ENCODE measurements around the gene MIDN.

Gene MIDN

GRCh38 chr19:1279782-1280341, 31.5 kb downstream of the MIDN start:
- no peak for DNase-seq (ENCODE audit: low read depth, low spot score)
- TF ChIP-seq CTCF (IDR thresholded peaks at IDR 0.05; ENCODE audit: insufficient read depth, low read length, missing control alignments), result peak; percentile 94
- ChIA-PET POLR2A (interaction anchor here (1.4 to 1.9 kb wide), 3 partner anchors 11 to 35 kb away, joined by 4 to 11 read pairs (median 6); partner anchors contain the start of gene CIRBP), CTCF (interaction anchor here (0.6 to 3.5 kb wide), 31 partner anchors 8 to 308 kb away, joined by 3 to 26 read pairs (median 4); partner anchors contain the start of genes CIRBP and NDUFS7)
- no peak overlapping the region for H3K4me3 ChIP-seq (ENCODE audit: low read depth, low read length)

GRCh38 chr19:1280636-1281568, 32.5 kb downstream of the MIDN start:
- ChIA-PET POLR2A (interaction anchor here (1.4 kb wide), 2 partner anchors 12 to 36 kb away, joined by 6 to 11 read pairs; partner anchors contain the start of gene CIRBP), CTCF (interaction anchor here (0.7 to 3.1 kb wide), 10 partner anchors 9 to 188 kb away, joined by 3 to 26 read pairs (median 6); no protein-coding TSS in a partner anchor)
- no peak for DNase-seq (ENCODE audit: low read depth, low spot score)
- H3K4me3 ChIP-seq (ENCODE audit: low read depth, low read length), result no peak overlapping the region
- no peak for TF ChIP-seq CTCF (IDR thresholded peaks at IDR 0.05; ENCODE audit: insufficient read depth, low read length, missing control alignments)

- H3K4me3 ChIP-seq (ENCODE audit: low read depth, low read length), result no peak overlapping the region
- ChIA-PET POLR2A (no interaction called here), CTCF (interaction anchor here (1.5 kb wide), 1 partner anchor 185 kb away, joined by 4 read pairs; no protein-coding TSS in a partner anchor)
- no peak for TF ChIP-seq CTCF (IDR thresholded peaks at IDR 0.05; ENCODE audit: insufficient read depth, low read length, missing control alignments)
- no peak for DNase-seq (ENCODE audit: low read depth, low spot score)
Measured at GRCh38 chr19:1281569-1282287, 33.3 kb downstream of the MIDN start.

GRCh38 chr19:1282588-1283206, 34.3 kb downstream of the MIDN start:
- DNase-seq (ENCODE audit: low read depth, low spot score), result no peak
- ChIA-PET CTCF (interaction anchor here (0.6 kb wide), 1 partner anchor 517 kb away, joined by 3 read pairs; no protein-coding TSS in a partner anchor), POLR2A (no interaction called here)
- no peak overlapping the region for H3K4me3 ChIP-seq (ENCODE audit: low read depth, low read length)
- TF ChIP-seq CTCF (IDR thresholded peaks at IDR 0.05; ENCODE audit: insufficient read depth, low read length, missing control alignments), result no peak

GRCh38 chr19:1283207-1283916, 35.0 kb downstream of the MIDN start:
- ChIA-PET CTCF (interaction anchor here (0.6 to 2.0 kb wide), 3 partner anchors 39 to 516 kb away, joined by 3 to 7 read pairs (median 3); no protein-coding TSS in a partner anchor), POLR2A (interaction anchor here (1.8 kb wide), 1 partner anchor 14 kb away, joined by 6 read pairs; the partner anchor contains the start of gene CIRBP)
- no peak for DNase-seq (ENCODE audit: low read depth, low spot score)

More at GRCh38 chr19:1283207-1283916, 35.0 kb downstream of the MIDN start:
- TF ChIP-seq CTCF (IDR thresholded peaks at IDR 0.05; ENCODE audit: insufficient read depth, low read length, missing control alignments), result no peak
- no peak overlapping the region for H3K4me3 ChIP-seq (ENCODE audit: low read depth, low read length)
